K562 (cell line): ENCODE measurements around the gene NEDD8. TPM values are rescaled to one million over a fixed set of nuclear protein-coding genes. Genes with fewer than 3 reads are reported as not detected.

Experiments used
- ATF7 ChIP-seq: fragments of 450-650 bp; IDR thresholded peaks from 2 replicates; pipeline ENCODE4 v1.7.1; 2014; ENCODE audit warnings: mild to moderate bottlenecking, moderate library complexity
- CBFA2T2 ChIP-seq: fragments of 450-650 bp; conservative IDR thresholded peaks from 2 replicates; pipeline ENCODE4 v1.6.1; 2017; ENCODE audit warnings: mild to moderate bottlenecking
- CC2D1A ChIP-seq: fragments of 450-650 bp; IDR thresholded peaks from 2 replicates; pipeline ENCODE4 v1.6.1; 2017; ENCODE audit warnings: mild to moderate bottlenecking
- CCAR2 ChIP-seq: fragments of 200-400 bp; formaldehyde crosslinking; IDR thresholded peaks from 2 replicates; pipeline ENCODE4 v1.6.1; 2017; ENCODE audit warnings: mild to moderate bottlenecking, low read depth, low read length
- ETV5 ChIP-seq: sonication (generic); formaldehyde crosslinking; IDR thresholded peaks from 2 replicates; pipeline ENCODE4 v1.4.0; 2020; ENCODE audit warnings: low read depth, mild to moderate bottlenecking, missing genetic modification reagents
- FOXJ2 ChIP-seq: fragments of 200-800 bp; sonication (Bioruptor generic); IDR thresholded peaks from 2 replicates; pipeline ENCODE4 v1.6.1; 2016; ENCODE audit warnings: missing genetic modification characterization, missing compliant biosample characterization
- HCFC1 ChIP-seq: IDR thresholded peaks from 2 replicates; pipeline ENCODE4 v1.6.1; 2012; ENCODE audit warnings: low read depth, low read length, improper control_type of control experiment
- MBD2 ChIP-seq: sonication (generic); IDR thresholded peaks from 2 replicates; pipeline ENCODE4 v1.6.1; 2016; ENCODE audit warnings: low read depth, borderline replicate concordance
- RFX7 ChIP-seq: fragments of 250-450 bp; sonication (Bioruptor Pico); IDR thresholded peaks from 2 replicates; pipeline ENCODE4 v1.5.1; 2021; ENCODE audit warnings: mild to moderate bottlenecking
- RNF2 ChIP-seq: sonication (generic); IDR thresholded peaks from 2 replicates; pipeline ENCODE4 v1.6.1; 2016
- SMC3 ChIP-seq: conservative IDR thresholded peaks from 2 replicates; pipeline ENCODE4 v1.6.1; 2011; ENCODE audit warnings: low read depth, low read length, improper control_type of control experiment; ENCODE audit not compliant: insufficient read depth
- TAF1 ChIP-seq: IDR thresholded peaks from 2 replicates; pipeline ENCODE4 v1.6.1; 2011; ENCODE audit warnings: mild to moderate bottlenecking, low read length, moderate library complexity; ENCODE audit not compliant: insufficient read depth, control insufficient read depth, severe bottlenecking; ENCODE audit errors: extremely low read depth
- ZNF24 ChIP-seq: fragments of 450-650 bp; IDR thresholded peaks from 2 replicates; pipeline ENCODE4 v1.6.1; 2016
- ZNF444 ChIP-seq: fragments of 250-450 bp; sonication (Bioruptor Pico); IDR thresholded peaks from 2 replicates; pipeline ENCODE4 v1.4.0; 2020; ENCODE audit warnings: mild to moderate bottlenecking, moderate library complexity
- ZNF583 ChIP-seq: fragments of 250-450 bp; sonication (Bioruptor Pico); IDR thresholded peaks from 2 replicates; pipeline ENCODE4 v1.4.0; 2020
- polyA plus RNA-seq, 8 experiments: library from polyadenylated mRNA; depleted of rRNA in 4 of 8; stranded (reverse) in 5 of 8; unstranded in 3 of 8; fragments of >200 nt; fragmentation: Nextera tagmentation in 2 of 8; fragmentation: Illumina TruSeq in 1 of 8; extraction: Ambion mirVana in 2 of 8; extraction: Trizol in 1 of 8; gene quantifications; 2 replicates each; pipeline versions ENCODE4 v1.2.1 to v1.2.3, GENCODE V29; 2011 to 2014; ENCODE audit warnings: inconsistent platforms in 1 of 8, missing spikeins in 1 of 8
- total RNA-seq, 7 experiments: library from RNA; depleted of rRNA in 6 of 7; stranded (reverse); fragments of >200 nt in 6 of 7; fragmentation: Illumina TruSeq in 2 of 7; extraction: Trizol in 2 of 7; gene quantifications; 2 replicates each; pipeline versions ENCODE4 v1.2.1 to v1.2.3, GENCODE V29; 2011 to 2021; ENCODE audit warnings: low replicate concordance in 1 of 7
- TF ChIP-seq, protein P1 (sequence below): fragments of 450-650 bp; IDR thresholded peaks from 2 replicates; pipeline ENCODE4 v1.6.1; 2016; ENCODE audit warnings: low read depth
- TF ChIP-seq, protein P2 (sequence below): fragments of 450-650 bp; IDR thresholded peaks from 2 replicates; pipeline ENCODE4 v1.6.1; 2016
- TF ChIP-seq, protein P3 (sequence below): IDR thresholded peaks from 2 replicates; pipeline ENCODE4 v1.6.1; 2012; ENCODE audit warnings: low read depth, low read length, improper control_type of control experiment, borderline replicate concordance

NEDD8 gene
- total and polyA plus RNA-seq, 9 of the 15 experiments (the other 6 are each of a cell fraction or from before 2014, with no cell fraction given), result 142 to 691 (median 260) TPM

DNA sequence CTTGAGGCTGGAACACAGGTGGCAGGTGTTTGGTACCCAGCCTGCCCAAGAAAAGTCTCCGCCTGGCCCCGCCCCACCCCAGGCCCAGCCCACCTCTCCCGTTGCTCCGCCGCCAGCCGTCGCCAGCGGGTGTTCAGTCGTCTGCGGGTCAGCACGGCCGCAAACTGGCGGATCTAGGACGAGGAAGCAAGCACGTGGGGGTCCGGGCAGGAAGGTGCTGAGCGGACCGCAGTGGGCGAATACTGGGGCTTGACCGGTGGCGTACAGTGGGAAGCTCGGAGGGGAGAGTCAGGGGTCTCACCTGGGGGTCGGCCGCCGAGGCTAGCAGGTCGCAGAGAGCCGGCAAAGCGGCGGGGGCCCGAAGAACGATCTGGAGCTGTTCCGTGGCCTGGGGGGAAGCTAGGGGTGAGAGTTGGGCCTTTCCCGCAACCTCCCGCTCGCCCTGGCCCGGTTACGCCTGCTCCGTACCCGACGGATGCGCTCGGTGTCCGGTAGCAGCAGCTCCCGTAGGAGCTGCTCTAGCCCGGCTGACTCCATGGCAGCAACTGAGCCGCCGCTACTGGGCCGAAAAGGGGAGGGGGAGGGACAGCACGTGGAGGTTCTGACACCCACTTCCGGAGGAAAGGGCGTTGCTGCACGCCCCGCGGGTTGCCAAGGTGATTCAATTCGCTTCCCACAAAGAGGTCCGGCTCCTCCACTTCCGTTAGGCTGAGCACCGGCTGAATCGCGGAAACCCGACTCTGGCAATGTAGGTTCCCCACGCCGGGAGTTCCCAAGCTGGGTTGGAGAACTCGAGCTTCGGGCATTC lies 43.7 kb downstream of the NEDD8 start, which contains the start of gene IPO4 (continued):
- TF ChIP-seq, protein P1, sequence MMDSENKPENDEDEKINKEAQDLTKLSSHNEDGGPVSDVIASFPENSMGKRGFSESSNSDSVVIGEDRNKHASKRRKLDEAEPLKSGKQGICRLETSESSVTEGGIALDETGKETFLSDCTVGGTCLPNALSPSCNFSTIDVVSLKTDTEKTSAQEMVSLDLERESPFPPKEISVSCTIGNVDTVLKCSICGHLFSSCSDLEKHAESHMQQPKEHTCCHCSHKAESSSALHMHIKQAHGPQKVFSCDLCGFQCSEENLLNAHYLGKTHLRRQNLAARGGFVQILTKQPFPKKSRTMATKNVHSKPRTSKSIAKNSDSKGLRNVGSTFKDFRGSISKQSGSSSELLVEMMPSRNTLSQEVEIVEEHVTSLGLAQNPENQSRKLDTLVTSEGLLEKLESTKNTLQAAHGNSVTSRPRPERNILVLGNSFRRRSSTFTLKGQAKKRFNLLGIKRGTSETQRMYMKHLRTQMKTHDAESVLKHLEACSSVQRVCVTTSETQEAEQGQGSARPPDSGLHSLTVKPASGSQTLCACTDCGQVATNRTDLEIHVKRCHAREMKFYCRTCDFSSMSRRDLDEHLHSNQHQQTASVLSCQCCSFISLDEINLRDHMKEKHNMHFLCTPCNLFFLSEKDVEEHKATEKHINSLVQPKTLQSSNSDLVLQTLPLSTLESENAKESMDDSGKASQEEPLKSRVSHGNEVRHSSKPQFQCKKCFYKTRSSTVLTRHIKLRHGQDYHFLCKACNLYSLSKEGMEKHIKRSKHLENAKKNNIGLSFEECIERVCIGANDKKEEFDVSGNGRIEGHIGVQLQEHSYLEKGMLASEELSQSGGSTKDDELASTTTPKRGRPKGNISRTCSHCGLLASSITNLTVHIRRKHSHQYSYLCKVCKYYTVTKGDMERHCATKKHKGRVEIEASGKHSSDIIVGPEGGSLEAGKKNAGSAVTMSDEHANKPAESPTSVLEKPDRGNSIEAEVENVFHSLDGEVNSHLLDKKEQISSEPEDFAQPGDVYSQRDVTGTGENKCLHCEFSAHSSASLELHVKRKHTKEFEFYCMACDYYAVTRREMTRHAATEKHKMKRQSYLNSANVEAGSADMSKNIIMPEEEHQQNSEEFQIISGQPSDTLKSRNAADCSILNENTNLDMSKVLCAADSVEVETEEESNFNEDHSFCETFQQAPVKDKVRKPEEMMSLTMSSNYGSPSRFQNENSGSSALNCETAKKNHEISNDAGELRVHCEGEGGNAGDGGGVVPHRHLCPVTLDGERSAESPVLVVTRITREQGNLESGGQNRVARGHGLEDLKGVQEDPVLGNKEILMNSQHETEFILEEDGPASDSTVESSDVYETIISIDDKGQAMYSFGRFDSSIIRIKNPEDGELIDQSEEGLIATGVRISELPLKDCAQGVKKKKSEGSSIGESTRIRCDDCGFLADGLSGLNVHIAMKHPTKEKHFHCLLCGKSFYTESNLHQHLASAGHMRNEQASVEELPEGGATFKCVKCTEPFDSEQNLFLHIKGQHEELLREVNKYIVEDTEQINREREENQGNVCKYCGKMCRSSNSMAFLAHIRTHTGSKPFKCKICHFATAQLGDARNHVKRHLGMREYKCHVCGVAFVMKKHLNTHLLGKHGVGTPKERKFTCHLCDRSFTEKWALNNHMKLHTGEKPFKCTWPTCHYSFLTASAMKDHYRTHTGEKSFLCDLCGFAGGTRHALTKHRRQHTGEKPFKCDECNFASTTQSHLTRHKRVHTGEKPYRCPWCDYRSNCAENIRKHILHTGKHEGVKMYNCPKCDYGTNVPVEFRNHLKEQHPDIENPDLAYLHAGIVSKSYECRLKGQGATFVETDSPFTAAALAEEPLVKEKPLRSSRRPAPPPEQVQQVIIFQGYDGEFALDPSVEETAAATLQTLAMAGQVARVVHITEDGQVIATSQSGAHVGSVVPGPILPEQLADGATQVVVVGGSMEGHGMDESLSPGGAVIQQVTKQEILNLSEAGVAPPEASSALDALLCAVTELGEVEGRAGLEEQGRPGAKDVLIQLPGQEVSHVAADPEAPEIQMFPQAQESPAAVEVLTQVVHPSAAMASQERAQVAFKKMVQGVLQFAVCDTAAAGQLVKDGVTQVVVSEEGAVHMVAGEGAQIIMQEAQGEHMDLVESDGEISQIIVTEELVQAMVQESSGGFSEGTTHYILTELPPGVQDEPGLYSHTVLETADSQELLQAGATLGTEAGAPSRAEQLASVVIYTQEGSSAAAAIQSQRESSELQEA, result no peak
- TF ChIP-seq SMC3 (0 out of 2 replicates have a peak, but pooled peaks have one; percentile 34), CBFA2T2 (no peak), RNF2 (peak; percentile 62; the same call in 1 of the 2 replicates), ZNF444 (peak; percentile 66), ETV5 (peak; percentile 73; the same call in 1 of the 2 replicates), ZNF24 (peak; percentile 60; the same call in 1 of the 2 replicates), HCFC1 (peak; percentile 87), CCAR2 (no peak), MBD2 (peak; percentile 60), ZNF583 (no peak), ATF7 (peak; percentile 74), FOXJ2 (tag) (no peak), TAF1 (peak; percentile 51), CC2D1A (no peak), RFX7 (CRISPR knock-in tag) (no peak)
- TF ChIP-seq, protein P2, sequence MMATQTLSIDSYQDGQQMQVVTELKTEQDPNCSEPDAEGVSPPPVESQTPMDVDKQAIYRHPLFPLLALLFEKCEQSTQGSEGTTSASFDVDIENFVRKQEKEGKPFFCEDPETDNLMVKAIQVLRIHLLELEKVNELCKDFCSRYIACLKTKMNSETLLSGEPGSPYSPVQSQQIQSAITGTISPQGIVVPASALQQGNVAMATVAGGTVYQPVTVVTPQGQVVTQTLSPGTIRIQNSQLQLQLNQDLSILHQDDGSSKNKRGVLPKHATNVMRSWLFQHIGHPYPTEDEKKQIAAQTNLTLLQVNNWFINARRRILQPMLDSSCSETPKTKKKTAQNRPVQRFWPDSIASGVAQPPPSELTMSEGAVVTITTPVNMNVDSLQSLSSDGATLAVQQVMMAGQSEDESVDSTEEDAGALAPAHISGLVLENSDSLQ, result peak; percentile 56
- TF ChIP-seq, protein P3, sequence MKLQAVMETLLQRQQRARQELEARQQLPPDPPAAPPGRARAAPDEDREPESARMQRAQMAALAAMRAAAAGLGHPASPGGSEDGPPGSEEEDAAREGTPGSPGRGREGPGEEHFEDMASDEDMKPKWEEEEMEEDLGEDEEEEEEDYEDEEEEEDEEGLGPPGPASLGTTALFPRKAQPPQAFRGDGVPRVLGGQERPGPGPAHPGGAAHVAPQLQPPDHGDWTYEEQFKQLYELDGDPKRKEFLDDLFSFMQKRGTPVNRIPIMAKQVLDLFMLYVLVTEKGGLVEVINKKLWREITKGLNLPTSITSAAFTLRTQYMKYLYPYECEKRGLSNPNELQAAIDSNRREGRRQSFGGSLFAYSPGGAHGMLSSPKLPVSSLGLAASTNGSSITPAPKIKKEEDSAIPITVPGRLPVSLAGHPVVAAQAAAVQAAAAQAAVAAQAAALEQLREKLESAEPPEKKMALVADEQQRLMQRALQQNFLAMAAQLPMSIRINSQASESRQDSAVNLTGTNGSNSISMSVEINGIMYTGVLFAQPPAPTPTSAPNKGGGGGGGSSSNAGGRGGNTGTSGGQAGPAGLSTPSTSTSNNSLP, result no peak
